Spleen (tissue), 11 donors: ENCODE measurements around the gene POM121L2. TPM values are rescaled to one million over a fixed set of nuclear protein-coding genes. Genes with fewer than 3 reads are reported as not detected.

Experiments used
- DNase-seq: peaks from one replicate; pipeline ENCODE4 v3.0.0-alpha.2; 2020
- H3K27ac ChIP-seq, 8 donors: fragments of 200-600 bp; sonication (generic) in 7 of 8; 1 replicate in 4 of 8; 2 replicates in 4 of 8; pipeline versions ENCODE4 v1.5.0 to v1.8.0; 2016 to 2021; ENCODE audit warnings: inconsistent platforms in 4 of 8, mild to moderate bottlenecking in 4 of 8, moderate library complexity in 1 of 8
- H3K27me3 ChIP-seq, 7 donors: fragments of 200-600 bp; sonication (generic) in 6 of 7; replicated peaks in 1 of 7; 1 replicate in 4 of 7; 2 replicates in 3 of 7; pipeline versions ENCODE4 v1.5.0 to v1.8.0; 2016 to 2021; ENCODE audit warnings: inconsistent platforms in 3 of 7, mild to moderate bottlenecking in 1 of 7
- H3K36me3 ChIP-seq, 6 donors: fragments of 200-600 bp; sonication (generic) in 5 of 6; 1 replicate in 4 of 6; 2 replicates in 2 of 6; pipeline versions ENCODE4 v1.5.0 to v1.8.0; 2016 to 2021; ENCODE audit warnings: inconsistent platforms in 2 of 6
- H3K4me1 ChIP-seq, 6 donors: fragments of 200-600 bp; sonication (generic) in 5 of 6; 1 replicate in 3 of 6; 2 replicates in 3 of 6; pipeline versions ENCODE4 v1.5.0 to v1.8.0; 2016 to 2021; ENCODE audit warnings: inconsistent platforms in 3 of 6
- H3K4me3 ChIP-seq, 8 donors: fragments of 200-600 bp; sonication (generic) in 7 of 8; 1 replicate in 4 of 8; 2 replicates in 4 of 8; pipeline versions ENCODE4 v1.5.0 to v1.8.0; 2016 to 2021; ENCODE audit warnings: inconsistent platforms in 4 of 8, mild to moderate bottlenecking in 4 of 8, moderate library complexity in 2 of 8
- H3K9me3 ChIP-seq, 8 donors: fragments of 200-600 bp; sonication (generic) in 7 of 8; 1 replicate in 4 of 8; 2 replicates in 4 of 8; pipeline versions ENCODE4 v1.5.0 to v1.8.0; 2016 to 2021; ENCODE audit warnings: inconsistent platforms in 4 of 8
- POLR2A ChIP-seq, 3 donors: fragments of 450-650 bp; IDR thresholded peaks; one replicate each; pipeline ENCODE4 v1.5.1; 2017; ENCODE audit warnings: antibody characterized with exemption in 3 of 3, mild to moderate bottlenecking in 1 of 3
- POLR2AphosphoS5 ChIP-seq, 3 donors: sonication (generic); formaldehyde crosslinking; IDR thresholded peaks; one replicate each; pipeline ENCODE4 v1.5.1; 2017; ENCODE audit warnings: antibody characterized with exemption in 3 of 3
- WGBS, 5 donors: extraction: QIAGEN DNeasy Blood & Tissue Kit in 3 of 5; methylation state at CpG; one replicate each; pipeline versions ENCODE4 v1.1.5 to v1.1.7; 2013 to 2018; 5-methylcytosine and 5-hydroxymethylcytosine counted together
- intact Hi-C: fragments of 100-400 bp; cut with DNase I; formaldehyde crosslinking; loops from one replicate; pipeline ENCODE4 v1.15.0; 2023; ENCODE audit warnings: low total_unique reads
- polyA plus RNA-seq, 3 donors: library from polyadenylated mRNA; stranded (reverse); fragments of 200-250 nt; gene quantifications; one replicate each; pipeline ENCODE4 v1.2.1, GENCODE V29; 2013
- total RNA-seq, 7 donors: library from RNA; depleted of rRNA in 3 of 7; stranded (reverse); fragments of >200 nt in 3 of 7; fragmentation: NEBNext Ultra II Directional in 4 of 7; extraction: Animal tissue kit (Norgen Biotek cat#: 25700) in 4 of 7; gene quantifications; one replicate each; pipeline versions ENCODE4 v1.1.0 to v1.2.1, GENCODE V29; 2016 to 2021
- TF ChIP-seq, protein P1 (sequence below), 11 experiments: fragments of 200-600 bp in 7 of 11; fragments of 450-650 bp in 4 of 11; sonication (generic) in 4 of 11; IDR thresholded peaks in 8 of 11; conservative IDR thresholded peaks in 3 of 11; 1 replicate in 7 of 11; 2 replicates in 4 of 11; pipeline versions ENCODE4 v1.4.0 to v1.8.0; 2016 to 2021; ENCODE audit warnings: antibody characterized with exemption in 11 of 11, inconsistent platforms in 4 of 11, mild to moderate bottlenecking in 1 of 11
- donor health status: healthy with polysubstance abuse.
- donor health status: DM: no; HTN: no; CAD: no; lungs with moderate emphysema.
- donor health status: DM: no; HTN: no; CAD: no.
- donor health status: Bipolar disorder and iron deficiency.
- donor health status: healthy.
- donor health status: DM: no; HTN: no; CAD: no.
- donor health status: DM: yes; HTN: yes; CAD: no.

Gene POM121L2
- total and polyA plus RNA-seq, 10 donors: not detected

DNA sequence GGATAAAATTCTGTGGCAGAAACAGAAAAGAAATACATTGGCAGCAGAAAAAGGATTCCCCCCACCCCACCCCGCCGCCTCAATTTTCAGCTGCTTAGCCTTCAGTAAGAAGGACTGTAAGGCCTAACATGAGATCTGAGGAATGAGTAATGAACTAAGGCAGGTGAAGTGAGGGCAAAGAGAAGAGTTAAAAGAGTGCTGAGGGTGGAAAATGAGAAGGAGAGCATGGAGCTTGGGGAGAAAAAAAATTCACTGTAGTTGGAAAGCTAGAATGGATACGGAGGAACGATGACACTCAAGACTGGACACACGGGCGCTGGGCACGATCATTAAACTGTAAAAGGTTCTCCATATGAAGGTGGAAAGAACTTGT is 14.6 kb downstream of the POM121L2 start:
- H3K4me1 ChIP-seq: no peaks in the 10 kb centered on the region

DNA sequence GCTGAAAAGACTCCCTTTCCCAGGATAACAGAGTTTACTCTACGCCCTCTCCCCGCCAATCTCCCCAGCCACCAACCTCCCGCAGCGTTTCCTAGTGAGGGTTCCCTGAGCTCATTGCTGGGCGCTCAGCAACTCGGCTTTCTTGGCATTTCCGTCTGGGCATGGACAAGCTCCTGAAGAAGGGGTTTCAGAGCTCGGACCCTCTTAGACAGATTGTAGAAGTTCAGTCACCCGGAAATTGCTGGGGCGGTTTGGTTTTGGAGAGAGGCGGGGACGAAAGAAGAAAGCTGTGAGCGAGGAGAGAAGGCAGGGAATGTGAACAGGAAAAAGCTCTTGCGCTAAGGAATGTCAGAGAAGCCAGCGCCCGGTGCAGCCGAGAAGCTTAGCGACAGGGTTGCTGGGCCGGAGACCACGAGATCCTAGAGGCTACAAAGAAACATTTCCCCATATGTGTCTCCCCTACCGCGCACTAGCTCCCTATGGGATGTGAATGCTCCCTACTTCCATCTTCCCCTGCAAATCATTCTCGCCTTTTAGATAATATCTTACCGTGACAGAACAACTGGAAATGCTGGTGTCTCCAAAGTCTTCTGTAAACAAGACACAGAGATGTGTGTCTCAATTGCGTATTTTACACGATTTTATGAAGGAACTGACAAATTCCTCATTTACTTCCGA is 15.8 kb downstream of the POM121L2 start:
- no peak for DNase-seq
- 6 to 11% (median 8%) methylated on average over 27 of the region's 27 CpGs for WGBS, 5 donors
- peaks cover 9 to 100% (median 92%) of the 10 kb centered on the region in 7 donors for H3K27me3 ChIP-seq
- H3K27ac ChIP-seq: no peak overlapping the region
- H3K4me1 ChIP-seq: no peaks in the 10 kb centered on the region
- intact Hi-C loops: no loop called here
- no peaks in the 10 kb centered on the region for H3K36me3 ChIP-seq
- TF ChIP-seq POLR2A (IDR thresholded peaks at IDR 0.05): no peak
- TF ChIP-seq POLR2AphosphoS5 (IDR thresholded peaks at IDR 0.05): no peak
- TF ChIP-seq, protein P1, sequence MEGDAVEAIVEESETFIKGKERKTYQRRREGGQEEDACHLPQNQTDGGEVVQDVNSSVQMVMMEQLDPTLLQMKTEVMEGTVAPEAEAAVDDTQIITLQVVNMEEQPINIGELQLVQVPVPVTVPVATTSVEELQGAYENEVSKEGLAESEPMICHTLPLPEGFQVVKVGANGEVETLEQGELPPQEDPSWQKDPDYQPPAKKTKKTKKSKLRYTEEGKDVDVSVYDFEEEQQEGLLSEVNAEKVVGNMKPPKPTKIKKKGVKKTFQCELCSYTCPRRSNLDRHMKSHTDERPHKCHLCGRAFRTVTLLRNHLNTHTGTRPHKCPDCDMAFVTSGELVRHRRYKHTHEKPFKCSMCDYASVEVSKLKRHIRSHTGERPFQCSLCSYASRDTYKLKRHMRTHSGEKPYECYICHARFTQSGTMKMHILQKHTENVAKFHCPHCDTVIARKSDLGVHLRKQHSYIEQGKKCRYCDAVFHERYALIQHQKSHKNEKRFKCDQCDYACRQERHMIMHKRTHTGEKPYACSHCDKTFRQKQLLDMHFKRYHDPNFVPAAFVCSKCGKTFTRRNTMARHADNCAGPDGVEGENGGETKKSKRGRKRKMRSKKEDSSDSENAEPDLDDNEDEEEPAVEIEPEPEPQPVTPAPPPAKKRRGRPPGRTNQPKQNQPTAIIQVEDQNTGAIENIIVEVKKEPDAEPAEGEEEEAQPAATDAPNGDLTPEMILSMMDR (IDR thresholded peaks at IDR 0.05 in 8 of 11, conservative IDR thresholded peaks at IDR 0.05 in 3 of 11): no peak
- H3K4me3 ChIP-seq: no peak overlapping the region
- peaks cover 0 to 57% (median 9%) of the 10 kb centered on the region in 8 donors for H3K9me3 ChIP-seq

More for the DNA sequence above, 14.6 kb downstream of the POM121L2 start:
- TF ChIP-seq POLR2A (IDR thresholded peaks at IDR 0.05) (no peak), POLR2AphosphoS5 (IDR thresholded peaks at IDR 0.05) (no peak)
- TF ChIP-seq, protein P1 (IDR thresholded peaks at IDR 0.05 in 8 of 11, conservative IDR thresholded peaks at IDR 0.05 in 3 of 11): no peak
- no peak overlapping the region for H3K27ac ChIP-seq
- H3K9me3 ChIP-seq: peaks cover 0 to 53% (median 5%) of the 10 kb centered on the region in 8 donors
- intact Hi-C loops: no loop called here
- peaks cover 4 to 100% (median 92%) of the 10 kb centered on the region in 7 donors for H3K27me3 ChIP-seq
- 11 to 22% (median 20%) methylated on average over 7 of the region's 7 CpGs for WGBS, 5 donors
- H3K4me3 ChIP-seq: no peak overlapping the region
- H3K36me3 ChIP-seq: no peaks in the 10 kb centered on the region
- no peak for DNase-seq

DNA sequence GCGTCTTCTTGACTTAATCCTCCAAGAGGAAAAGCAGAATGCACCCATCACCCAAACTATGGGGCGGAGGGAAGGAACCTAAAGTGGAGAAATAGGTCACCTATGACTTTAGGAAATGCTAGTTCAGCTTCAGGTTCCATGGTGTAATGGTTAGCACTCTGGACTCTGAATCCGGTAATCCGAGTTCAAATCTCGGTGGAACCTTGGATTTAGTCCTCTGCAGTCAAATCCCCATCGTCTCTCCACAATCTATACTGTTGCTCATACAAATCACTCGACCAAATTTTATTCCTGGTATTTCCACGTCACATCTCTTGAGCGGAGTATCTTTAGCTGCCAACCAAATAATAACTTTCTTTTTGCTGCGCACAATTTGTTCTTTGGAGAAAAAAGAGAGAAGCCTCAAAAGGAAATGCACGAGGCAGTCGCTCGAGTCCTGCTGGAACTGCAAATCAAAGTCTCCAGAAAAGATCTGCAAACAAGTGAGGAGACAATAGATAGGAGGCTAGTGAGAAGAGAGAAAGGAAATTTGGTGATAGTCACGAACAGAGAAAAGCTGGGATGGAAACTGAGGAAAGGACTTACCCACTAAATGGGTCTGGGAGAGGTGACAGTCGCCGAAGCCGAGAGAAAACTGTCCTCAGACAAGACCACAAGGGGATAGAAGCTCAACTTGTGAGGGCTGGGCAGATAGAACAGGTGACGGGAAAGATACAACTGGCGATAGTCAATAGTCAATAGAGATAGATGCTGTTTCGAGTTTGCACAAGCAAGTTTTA is 16.6 kb downstream of the POM121L2 start:
- 9 to 11% (median 9%) methylated on average over 20 of the region's 20 CpGs for WGBS, 5 donors

More for the DNA sequence above, 16.6 kb downstream of the POM121L2 start:
- Histone ChIP-seq H3K4me3 (no peak overlapping the region), H3K27ac (no peak overlapping the region), H3K4me1 (no peaks in the 10 kb centered on the region), H3K27me3 (peaks cover 11 to 100% (median 96%) of the 10 kb centered on the region in 7 donors), H3K9me3 (peaks cover 0 to 65% (median 14%) of the 10 kb centered on the region in 8 donors), H3K36me3 (no peaks in the 10 kb centered on the region)
- TF ChIP-seq POLR2A (IDR thresholded peaks at IDR 0.05) (no peak), POLR2AphosphoS5 (IDR thresholded peaks at IDR 0.05) (no peak)
- TF ChIP-seq, protein P1 (IDR thresholded peaks at IDR 0.05 in 8 of 11, conservative IDR thresholded peaks at IDR 0.05 in 3 of 11): no peak
- no peak for DNase-seq
- intact Hi-C loops: no loop called here
